ENCODE data around the gene TLNRD1. TPM values are rescaled to one million over a fixed set of nuclear protein-coding genes. Genes with fewer than 3 reads are reported as not detected.

The TLNRD1 gene
- total RNA-seq, 2 donors from 2014 or later, result 10.0 to 26.1 TPM

GRCh38 chr15:80967991-80968510 lies 32.7 kb upstream of the TLNRD1 start:
- H3K9me3 ChIP-seq, result no peaks in the 10 kb centered on the region
- H3K4me1 ChIP-seq, result peaks cover 0 to 9% of the 10 kb centered on the region in 2 donors
- H3K27me3 ChIP-seq, result no peaks in the 10 kb centered on the region
- no peak overlapping the region for H3K27ac ChIP-seq
- DNase-seq (ENCODE audit: low spot score), result peak; percentile 42
- no peak overlapping the region for H3K4me3 ChIP-seq
- H3K36me3 ChIP-seq, result no peaks in the 10 kb centered on the region
- no peak for TF ChIP-seq CTCF (IDR thresholded peaks at IDR 0.05)

- no peaks in the 10 kb centered on the region for H3K27me3 ChIP-seq
- H3K36me3 ChIP-seq, result no peaks in the 10 kb centered on the region
- H3K27ac ChIP-seq, result no peak overlapping the region
- H3K4me3 ChIP-seq, result no peak overlapping the region
- TF ChIP-seq CTCF (IDR thresholded peaks at IDR 0.05), result no peak
- peaks cover 0 to 9% of the 10 kb centered on the region in 2 donors for H3K4me1 ChIP-seq
- peak; percentile 54 for DNase-seq (ENCODE audit: low spot score)
- no peaks in the 10 kb centered on the region for H3K9me3 ChIP-seq
Observed at GRCh38 chr15:80969316-80969715, 31.4 kb upstream of the TLNRD1 start.

GRCh38 chr15:80970018-80970657 lies 30.6 kb upstream of the TLNRD1 start:
- Histone ChIP-seq H3K9me3 (no peaks in the 10 kb centered on the region), H3K4me1 (peaks cover 0 to 9% of the 10 kb centered on the region in 2 donors), H3K27me3 (no peaks in the 10 kb centered on the region), H3K36me3 (no peaks in the 10 kb centered on the region), H3K27ac (no peak overlapping the region), H3K4me3 (no peak overlapping the region)
- TF ChIP-seq CTCF (IDR thresholded peaks at IDR 0.05), result peak; percentile 81 to 93
- peak; percentile 68 for DNase-seq (ENCODE audit: low spot score)

- no peak for TF ChIP-seq CTCF (IDR thresholded peaks at IDR 0.05)
- no peak overlapping the region for H3K4me3 ChIP-seq
- DNase-seq (ENCODE audit: low spot score), result peak; percentile 21
Observed at GRCh38 chr15:80970658-80971057, 30.1 kb upstream of the TLNRD1 start.

GRCh38 chr15:80971143-80971542 lies 29.6 kb upstream of the TLNRD1 start:
- no peak overlapping the region for H3K27ac ChIP-seq
- peaks cover 0 to 9% of the 10 kb centered on the region in 2 donors for H3K4me1 ChIP-seq
- no peak overlapping the region for H3K4me3 ChIP-seq
- no peaks in the 10 kb centered on the region for H3K27me3 ChIP-seq
- H3K9me3 ChIP-seq, result no peaks in the 10 kb centered on the region
- H3K36me3 ChIP-seq, result no peaks in the 10 kb centered on the region
- TF ChIP-seq CTCF (IDR thresholded peaks at IDR 0.05), result no peak
- peak; percentile 13 for DNase-seq (ENCODE audit: low spot score)

More at GRCh38 chr15:80970658-80971057, 30.1 kb upstream of the TLNRD1 start:
- Histone ChIP-seq H3K27ac (no peak overlapping the region), H3K9me3 (no peaks in the 10 kb centered on the region), H3K27me3 (no peaks in the 10 kb centered on the region), H3K36me3 (no peaks in the 10 kb centered on the region), H3K4me1 (peaks cover 0 to 9% of the 10 kb centered on the region in 2 donors)
